SU-DHL-6 (cell line): ENCODE data around the gene ANKS1B.

Experiments
- H2AFZ ChIP-seq: fragments of 200-600 bp; sonication (generic); 2 replicates; pipeline ENCODE4 v1.6.1; 2014; ENCODE audit warnings: low read depth, mild to moderate bottlenecking, moderate library complexity, mixed read lengths, antibody characterized with exemption, low read length; ENCODE audit not compliant: severe bottlenecking
- H3F3A ChIP-seq: fragments of 200-600 bp; shearing (Covaris generic); 2 replicates; pipeline ENCODE4 v1.6.0; 2016; ENCODE audit warnings: antibody characterized with exemption, mild to moderate bottlenecking; ENCODE audit not compliant: insufficient read depth
- H3K27ac ChIP-seq: fragments of 200-600 bp; sonication (generic); 2 replicates; pipeline ENCODE4 v1.5.1; 2016; ENCODE audit warnings: low read depth, mild to moderate bottlenecking, low read length, moderate library complexity, mixed read lengths
- H3K27me3 ChIP-seq: fragments of 200-600 bp; sonication (generic), shearing (Covaris generic); 2 replicates; pipeline ENCODE4 v1.6.0; 2014; ENCODE audit warnings: mild to moderate bottlenecking, low read length
- H3K36me3 ChIP-seq: fragments of 200-600 bp; sonication (generic); 2 replicates; pipeline ENCODE4 v1.6.1; 2014; ENCODE audit warnings: mild to moderate bottlenecking, low read length, mixed read lengths
- H3K4me2 ChIP-seq: fragments of 300-600, 200-600 bp; shearing (Covaris generic), sonication (generic); 2 replicates; pipeline ENCODE4 v1.6.0; 2014; ENCODE audit warnings: low read length, low read depth, mild to moderate bottlenecking; ENCODE audit not compliant: poor library complexity, severe bottlenecking
- H3K4me3 ChIP-seq: fragments of 200-600 bp; sonication (generic); 2 replicates; pipeline ENCODE4 v1.5.1; 2014; ENCODE audit warnings: antibody characterized with exemption, low read length, mild to moderate bottlenecking, mixed read lengths; ENCODE audit not compliant: insufficient read depth, poor library complexity, severe bottlenecking
- H3K79me2 ChIP-seq: fragments of 200-600 bp; sonication (generic); 2 replicates; pipeline ENCODE4 v1.6.1; 2014; ENCODE audit warnings: mild to moderate bottlenecking, low read length, moderate library complexity; ENCODE audit not compliant: insufficient read depth
- H3K9ac ChIP-seq: fragments of 200-600 bp; sonication (generic); 2 replicates; pipeline ENCODE4 v1.7.0; 2014; ENCODE audit warnings: mild to moderate bottlenecking, low read length
- H3K9me2 ChIP-seq: fragments of 200-600 bp; sonication (generic); replicated peaks from 2 replicates; pipeline ENCODE4 v1.6.1; 2014; ENCODE audit warnings: low read length; ENCODE audit not compliant: insufficient read depth
- H3K9me3 ChIP-seq: fragments of 200-600 bp; sonication (generic); 2 replicates; pipeline ENCODE4 v1.6.1; 2014; ENCODE audit warnings: low read length, mixed read lengths; ENCODE audit not compliant: insufficient read depth
- H4K20me1 ChIP-seq: fragments of 200-600 bp; sonication (generic); 2 replicates; pipeline ENCODE4 v1.6.1; 2014; ENCODE audit warnings: low read depth, mild to moderate bottlenecking, antibody characterized with exemption, low read length, moderate library complexity, mixed read lengths
- CTCF ChIP-seq: fragments of 200-600 bp; sonication (generic); IDR thresholded peaks from one replicate; pipeline ENCODE4 v1.5.1; 2017; ENCODE audit warnings: antibody characterized with exemption, mild to moderate bottlenecking, low read length, moderate library complexity; ENCODE audit not compliant: insufficient read depth, poor library complexity, severe bottlenecking
- EZH2phosphoT487 ChIP-seq: fragments of 200-600 bp; sonication (generic), shearing (Covaris generic); conservative IDR thresholded peaks from 2 replicates; pipeline ENCODE4 v1.6.1; 2018; ENCODE audit warnings: mild to moderate bottlenecking, antibody characterized with exemption, low read length, moderate library complexity, mixed read lengths

ANKS1B gene

GRCh38 chr12:99833397-99833796, 151.3 kb downstream of the ANKS1B start:
- no peak overlapping the region for H3K9ac ChIP-seq
- H3K27me3 ChIP-seq = no peaks in the 10 kb centered on the region
- H3K4me3 ChIP-seq = no peak overlapping the region
- H4K20me1 ChIP-seq = no peaks in the 10 kb centered on the region
- no peak overlapping the region for H3K4me2 ChIP-seq
- no peaks in the 10 kb centered on the region for H3K9me3 ChIP-seq
- no peak overlapping the region for H3K27ac ChIP-seq
- no peaks in the 10 kb centered on the region for H3K36me3 ChIP-seq
- H3F3A ChIP-seq = no peaks in the 10 kb centered on the region
- no peaks in the 10 kb centered on the region for H3K79me2 ChIP-seq
- no peak overlapping the region for H2AFZ ChIP-seq
- H3K9me2 ChIP-seq = no peaks in the 10 kb centered on the region
- no peak for TF ChIP-seq CTCF

- H3K27ac ChIP-seq = no peak overlapping the region
- no peak overlapping the region for H2AFZ ChIP-seq
- no peaks in the 10 kb centered on the region for H3K9me2 ChIP-seq
- H3K9me3 ChIP-seq = no peaks in the 10 kb centered on the region
- TF ChIP-seq EZH2phosphoT487 (no peak), CTCF (no peak)
- H4K20me1 ChIP-seq = no peaks in the 10 kb centered on the region
- H3K4me3 ChIP-seq = no peak overlapping the region
- no peaks in the 10 kb centered on the region for H3K27me3 ChIP-seq
- H3K4me2 ChIP-seq = no peak overlapping the region
- no peaks in the 10 kb centered on the region for H3K36me3 ChIP-seq
- H3K9ac ChIP-seq = no peak overlapping the region
- no peaks in the 10 kb centered on the region for H3K79me2 ChIP-seq
- no peaks in the 10 kb centered on the region for H3F3A ChIP-seq
These were observed 159.7 kb downstream of the ANKS1B start for GRCh38 chr12:99824900-99825542.

- Histone ChIP-seq H3K9me3 (no peaks in the 10 kb centered on the region), H3K9ac (no peak overlapping the region), H4K20me1 (no peaks in the 10 kb centered on the region), H3K4me2 (no peak overlapping the region), H2AFZ (no peak overlapping the region), H3F3A (no peaks in the 10 kb centered on the region), H3K27me3 (no peaks in the 10 kb centered on the region), H3K79me2 (no peaks in the 10 kb centered on the region), H3K4me3 (no peak overlapping the region), H3K36me3 (no peaks in the 10 kb centered on the region), H3K9me2 (no peaks in the 10 kb centered on the region), H3K27ac (no peak overlapping the region)
- no peak for TF ChIP-seq EZH2phosphoT487
- no peak for TF ChIP-seq CTCF
These were observed 162.5 kb downstream of the ANKS1B start for GRCh38 chr12:99822273-99822672.
